ENCODE measurements around the gene ZC3H4. TPM values are rescaled to one million over a fixed set of nuclear protein-coding genes. Genes with fewer than 3 reads are reported as not detected.
A peak's percentile ranks its signal among the peaks of the same experiment; 100 is the strongest.
"Not testable (repeated sequence)": the region's sequence is repeated elsewhere in the genome, so short reads cannot be mapped to it uniquely, and the experiment has no call there.

Gene ZC3H4
- total RNA-seq, 1 experiment from 2014 or later, result 11.4 TPM

GRCh38 chr19:47084879-47085439 is 28.6 kb downstream of the ZC3H4 start:
- no peak for DNase-seq (ENCODE audit: low read depth)

DNA sequence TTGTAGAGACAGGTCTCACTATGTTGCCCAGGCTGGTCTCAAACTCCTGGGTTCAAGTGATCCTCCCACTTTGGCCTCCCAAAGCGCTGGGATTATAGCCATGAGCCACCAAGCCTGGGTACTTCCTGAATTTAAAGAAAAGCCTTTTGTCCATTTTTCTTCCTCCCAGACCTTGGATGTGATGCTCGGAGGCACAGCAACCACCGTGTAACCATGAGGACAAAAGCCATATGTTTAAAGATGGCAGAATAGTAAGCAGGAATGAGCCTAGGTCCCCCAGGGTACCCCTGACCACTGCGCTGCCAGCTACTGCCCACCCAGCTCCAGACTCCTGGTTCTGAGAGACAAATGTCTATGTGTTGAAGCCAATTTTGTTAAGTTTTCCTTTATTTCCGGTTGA is 31.1 kb downstream of the ZC3H4 start:
- no peak for DNase-seq (ENCODE audit: low read depth)

- no peak for DNase-seq (ENCODE audit: low read depth)
Observed at GRCh38 chr19:47081095-47081494, 32.5 kb downstream of the ZC3H4 start.

GRCh38 chr19:47078351-47078750 is 35.2 kb downstream of the ZC3H4 start:
- DNase-seq (ENCODE audit: low read depth), result not testable (repeated sequence)

- no peak for DNase-seq (ENCODE audit: low read depth)
Observed at GRCh38 chr19:47075941-47076340, 37.6 kb downstream of the ZC3H4 start.

DNA sequence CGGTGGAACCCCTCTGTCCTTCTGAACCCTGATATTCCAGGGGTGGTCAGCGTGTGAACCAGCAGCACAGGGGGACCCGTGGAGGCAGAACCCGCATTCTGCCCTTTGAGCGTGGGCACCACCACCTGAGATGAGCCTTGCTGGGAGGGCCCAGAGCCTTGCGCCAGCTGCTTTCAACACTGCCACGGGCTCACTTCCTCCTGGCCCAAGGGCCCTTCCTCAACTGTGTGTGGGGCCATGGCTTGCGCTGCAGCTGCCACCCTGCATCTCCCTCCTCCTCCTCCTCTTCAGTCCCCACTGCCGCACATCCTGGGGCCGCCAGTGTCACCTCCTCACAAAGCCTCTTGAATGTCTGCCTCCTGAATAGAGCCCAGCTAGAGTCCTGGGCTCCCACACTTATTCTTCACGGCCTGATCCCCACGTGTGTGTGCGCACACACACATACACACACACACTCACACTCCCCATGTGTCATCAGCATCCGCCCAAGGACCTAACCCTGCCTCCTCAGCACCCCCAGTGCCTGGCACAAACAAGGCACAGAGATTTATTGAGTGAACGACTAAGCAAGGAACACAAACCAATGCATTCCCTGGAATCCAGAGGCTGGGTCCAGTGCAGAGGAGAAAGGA is 38.3 kb downstream of the ZC3H4 start:
- no peak for DNase-seq (ENCODE audit: low read depth)

- no peak for DNase-seq (ENCODE audit: low read depth)
Observed at GRCh38 chr19:47074621-47075020, 39.0 kb downstream of the ZC3H4 start.

DNA sequence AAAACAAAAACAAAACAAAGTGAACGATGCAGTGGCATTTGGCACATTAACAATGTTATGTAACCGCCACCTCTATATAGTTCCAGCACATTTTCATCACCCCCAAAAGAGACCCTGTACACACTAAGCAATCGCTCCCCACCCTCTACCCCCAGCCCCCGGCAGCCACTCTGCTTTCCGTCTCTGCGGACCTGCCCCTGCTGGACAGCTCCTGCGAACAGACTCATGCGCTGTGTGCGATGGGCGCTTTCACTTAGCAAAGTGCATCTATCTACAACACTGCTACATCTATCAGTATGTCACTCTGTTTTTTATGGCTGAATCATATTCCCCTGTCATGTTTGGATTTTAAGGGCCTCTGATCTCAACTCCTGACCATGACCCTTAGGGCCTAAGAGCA is 40.0 kb downstream of the ZC3H4 start:
- no peak for DNase-seq (ENCODE audit: low read depth)

- no peak for DNase-seq (ENCODE audit: low read depth)
Observed at GRCh38 chr19:47072323-47072722, 41.3 kb downstream of the ZC3H4 start.

DNA sequence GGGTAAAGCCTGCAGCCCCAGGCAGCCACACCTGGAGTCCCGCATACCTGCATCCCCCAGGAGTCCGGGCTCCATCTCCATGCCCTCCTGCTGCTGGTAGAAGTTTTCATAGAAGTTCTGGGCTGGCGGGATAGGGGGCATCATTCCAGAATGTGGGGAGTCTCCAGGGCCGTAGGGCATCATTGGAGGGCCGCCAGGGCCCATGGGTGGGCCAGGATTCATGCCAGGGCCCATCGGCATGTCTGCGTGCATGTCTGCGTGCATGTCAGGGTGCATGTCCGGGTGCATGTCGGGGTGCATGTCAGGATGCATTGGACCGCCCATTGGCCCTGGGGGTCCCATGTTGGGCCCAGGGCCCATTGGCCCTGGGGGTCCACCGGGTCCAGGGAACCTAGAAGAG is 41.8 kb downstream of the ZC3H4 start:
- no peak for DNase-seq (ENCODE audit: low read depth)

- no peak for DNase-seq (ENCODE audit: low read depth)
Observed at GRCh38 chr19:47070756-47071155, 42.8 kb downstream of the ZC3H4 start.

DNA sequence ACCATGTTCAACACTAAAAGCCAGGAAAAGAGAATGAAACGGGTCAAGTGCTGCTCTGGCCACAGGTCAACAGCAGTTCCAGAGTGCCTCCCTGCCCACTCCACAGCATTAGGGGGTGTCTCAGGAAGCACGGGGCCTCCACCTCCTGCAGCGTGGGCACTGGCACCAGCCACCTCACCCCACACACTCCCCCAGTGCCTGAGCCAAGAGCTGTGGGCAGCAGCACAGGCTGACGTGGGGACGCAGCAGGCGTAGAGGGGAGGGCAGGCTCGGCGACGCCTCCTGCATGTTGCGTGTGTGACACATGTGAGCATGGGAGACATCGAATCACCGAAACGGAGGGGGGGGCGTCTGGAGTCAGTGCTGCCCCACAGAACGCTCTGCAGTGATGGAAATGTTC is 43.8 kb downstream of the ZC3H4 start:
- DNase-seq (ENCODE audit: low read depth), result no peak

GRCh38 chr19:47068876-47069406 is 44.6 kb downstream of the ZC3H4 start:
- DNase-seq (ENCODE audit: low read depth), result no peak

DNA sequence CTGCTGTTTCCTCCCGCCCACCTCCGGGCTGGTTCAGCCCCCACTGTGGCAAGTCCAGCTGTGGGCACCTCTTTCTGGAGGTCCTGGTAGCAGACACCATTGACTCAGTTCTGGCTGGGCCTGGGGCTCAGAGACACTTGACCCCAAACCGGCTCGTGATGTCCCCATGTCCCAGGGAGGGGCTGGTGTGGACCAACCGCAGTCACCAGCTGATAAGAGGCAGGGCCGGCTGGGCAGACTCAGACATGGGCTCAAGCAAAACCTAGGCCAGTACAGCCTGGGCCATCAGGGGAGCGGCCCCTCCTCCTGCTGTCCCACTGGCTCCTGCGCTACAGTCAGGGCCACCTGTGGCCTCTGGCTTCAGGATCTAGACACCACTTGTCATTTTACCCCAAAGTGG is 45.3 kb downstream of the ZC3H4 start:
- no peak for DNase-seq (ENCODE audit: low read depth)

DNA sequence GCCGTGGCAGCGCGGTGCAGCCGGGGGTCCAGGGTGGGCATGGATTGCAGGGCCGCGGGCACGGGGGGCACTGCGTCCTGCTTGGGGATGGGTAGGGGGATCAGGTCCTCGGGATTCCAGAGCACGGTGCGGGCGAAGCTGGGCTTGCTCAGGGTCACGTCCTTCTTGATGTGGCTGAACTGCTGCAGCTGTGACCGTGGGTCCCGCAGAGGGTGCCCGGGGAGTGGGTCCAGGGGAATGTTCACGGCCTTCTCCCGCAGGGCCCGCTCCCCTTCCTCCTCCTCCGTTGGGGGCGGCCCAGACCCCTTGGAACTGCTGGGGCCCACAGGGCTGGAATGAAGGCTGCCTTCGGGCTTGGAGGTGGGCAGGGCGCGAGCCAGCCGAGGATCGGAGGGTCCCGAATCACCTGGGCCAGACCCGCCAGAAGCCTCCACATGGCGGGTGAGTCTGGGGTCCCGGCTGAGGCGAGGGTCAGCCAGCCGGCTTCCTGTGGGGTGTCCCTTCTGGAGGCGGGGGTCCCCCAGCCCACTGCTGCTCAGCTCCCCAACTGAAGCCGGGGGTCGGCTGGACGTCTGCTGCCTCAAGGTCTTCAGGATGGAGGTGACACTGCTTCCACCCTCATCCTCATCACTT is 46.2 kb downstream of the ZC3H4 start:
- no peak for DNase-seq (ENCODE audit: low read depth)

- DNase-seq (ENCODE audit: low read depth), result no peak
Observed at GRCh38 chr19:47066376-47067214, 47.0 kb downstream of the ZC3H4 start.

DNA sequence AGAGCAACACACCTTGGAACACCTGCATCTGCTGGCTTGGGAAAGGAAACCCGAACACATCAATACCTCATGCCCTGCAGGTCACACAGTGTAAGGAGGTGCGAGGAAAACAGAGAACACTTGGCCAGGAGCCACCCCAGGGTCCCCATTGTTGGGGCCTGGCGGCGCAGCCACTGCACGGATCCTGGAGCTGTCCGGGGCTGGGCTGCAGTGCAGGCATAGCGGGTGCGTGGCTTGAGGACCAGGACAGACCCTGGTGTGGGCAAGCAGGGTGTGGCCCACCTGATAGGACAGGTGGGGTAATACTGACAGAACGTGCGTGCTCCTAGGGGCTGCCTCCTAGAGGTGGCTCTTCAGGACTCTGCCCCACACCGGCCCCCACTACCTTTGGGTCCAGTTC is 48.3 kb downstream of the ZC3H4 start:
- no peak for DNase-seq (ENCODE audit: low read depth)

DNA sequence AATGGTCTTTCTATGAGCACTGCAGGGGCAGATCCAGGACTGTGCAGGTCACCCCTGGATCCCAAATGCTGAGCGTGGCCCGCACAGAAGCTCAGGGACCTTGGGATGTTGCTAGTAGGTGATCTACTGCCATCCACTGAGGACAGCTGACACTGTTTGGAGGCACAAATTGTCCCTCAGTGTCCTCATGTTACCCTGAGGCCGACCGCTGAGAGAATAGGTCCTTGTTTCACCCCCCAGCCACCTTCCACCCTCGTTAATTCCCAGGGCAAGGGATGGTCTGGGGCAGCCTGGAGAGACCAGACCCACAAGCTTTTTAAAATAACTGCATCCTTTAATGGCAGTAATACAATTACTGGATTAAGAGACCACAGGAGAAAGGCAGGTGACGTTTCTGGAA is 49.7 kb downstream of the ZC3H4 start:
- no peak for DNase-seq (ENCODE audit: low read depth)

- DNase-seq (ENCODE audit: low read depth), result no peak
Observed at GRCh38 chr19:47058621-47059022, 55.0 kb downstream of the ZC3H4 start.

DNA sequence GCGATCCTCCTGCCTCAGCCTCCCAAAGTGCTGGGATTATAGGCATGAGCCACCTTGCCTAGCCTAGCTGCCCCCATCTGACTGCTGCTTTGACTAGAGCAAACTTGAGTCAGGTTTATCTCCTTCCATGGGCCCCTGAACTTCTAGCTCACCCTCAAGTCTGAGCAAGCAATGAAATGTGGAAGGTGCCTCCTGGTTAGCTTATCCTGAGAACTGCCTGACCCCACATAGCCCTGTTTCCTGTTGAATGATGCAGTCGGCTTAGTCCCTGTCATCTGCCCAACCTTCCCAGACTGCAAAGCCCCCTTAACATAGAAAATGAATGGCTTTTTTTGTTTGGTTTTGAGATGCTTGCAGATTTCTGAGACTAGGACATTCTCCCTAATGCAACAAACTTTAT is 56.2 kb downstream of the ZC3H4 start:
- DNase-seq (ENCODE audit: low read depth), result peak; percentile 25

DNA sequence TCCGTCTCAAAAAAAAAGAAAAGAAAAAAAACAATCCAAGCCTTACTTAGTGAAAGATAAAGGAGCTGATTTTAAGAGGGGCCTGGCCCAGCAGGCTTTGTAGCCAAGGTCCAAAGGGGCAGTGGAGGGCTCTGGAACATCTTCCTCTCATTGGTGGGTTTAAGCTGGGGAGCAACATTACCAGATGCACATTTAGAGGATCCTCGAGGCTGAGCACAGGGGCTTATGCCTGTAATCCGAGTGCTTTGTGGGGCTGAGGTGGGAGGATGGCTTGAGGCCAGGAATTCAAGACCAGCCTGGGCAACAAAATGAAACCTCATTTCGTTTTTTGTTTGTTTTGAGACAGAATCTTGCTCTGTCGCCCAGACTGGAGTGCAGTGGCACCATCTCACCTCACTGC is 57.2 kb downstream of the ZC3H4 start:
- no peak for DNase-seq (ENCODE audit: low read depth)

DNA sequence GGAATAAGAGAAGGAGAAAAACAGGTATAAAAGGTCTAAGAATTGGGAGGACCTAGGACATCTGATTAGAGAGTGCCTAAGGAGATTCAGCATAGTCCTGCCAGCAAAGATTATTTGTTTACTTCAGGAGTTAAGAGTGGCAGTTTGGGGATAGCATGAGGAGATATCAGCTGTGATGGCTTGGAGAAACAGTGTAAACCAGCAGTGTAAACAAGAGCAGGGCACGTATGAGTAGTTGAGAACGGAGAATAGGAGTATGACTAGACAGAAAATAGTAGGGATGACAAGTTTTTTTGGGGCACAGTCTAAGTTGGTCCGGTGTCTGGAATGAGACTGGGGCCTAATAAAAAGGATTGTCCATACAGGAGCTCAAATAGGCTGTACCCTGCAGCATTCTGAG is 63.0 kb downstream of the ZC3H4 start:
- DNase-seq (ENCODE audit: low read depth), result not testable (repeated sequence)

Data from Daoy (cell line).